HCT116 (cell line): Measurements from ENCODE around the gene ANKRD9. TPM values are rescaled to one million over a fixed set of nuclear protein-coding genes. Genes with fewer than 3 reads are reported as not detected.

ENCODE experiments used
- ATAC-seq: fragments of 200-7000 bp; cut with Tn5 transposase; 2 replicates; pipeline ENCODE4 v1.9.1; 2020; ENCODE audit warnings: mild to moderate bottlenecking, moderate library complexity
- BruUV-seq: library from RNA; stranded (reverse); fragments of 400-500 nt; replicated peaks from 2 replicates; lab custom pipeline; 2021; lab: Mats Ljungman, UMichigan
- CTCF ChIA-PET: fragments of 300-600 bp; sonication (Branson Sonifier 250); formaldehyde crosslinking; loops from one replicate; lab custom pipeline; 2021; ENCODE audit warnings: antibody characterized with exemption; lab: Charles Lee
- POLR2A ChIA-PET: fragments of 300-600, 350-600 bp; sonication (Branson Sonifier 250); formaldehyde crosslinking; loops from one replicate; lab custom pipeline; 2021; ENCODE audit warnings: antibody characterized with exemption; lab: Charles Lee
- RAD21 ChIA-PET, 2 experiments: fragments of 300-600 bp; sonication (Branson Sonifier 250); formaldehyde crosslinking; loops; one replicate each; lab custom pipeline; 2023; ENCODE audit warnings: low total read pairs in 2 of 2; ENCODE audit not compliant: uncharacterized antibody in 2 of 2, unreplicated experiment in 2 of 2, low non-redundant PET in 1 of 2; lab: Charles Lee
- DNase-seq: peaks from one replicate; pipeline ENCODE4 v3.0.0-alpha.2; 2010; ENCODE audit warnings: low read depth, low spot score
- H2AFZ ChIP-seq: fragments of 200-600 bp; shearing (Covaris generic), sonication (generic); 2 replicates; pipeline ENCODE4 v1.6.1; 2017; ENCODE audit warnings: low read depth, mixed run types, mixed read lengths, antibody characterized with exemption, low read length; ENCODE audit not compliant: poor library complexity, severe bottlenecking
- H3K27ac ChIP-seq: 2 replicates; pipeline ENCODE4 v1.5.1; 2012; ENCODE audit warnings: low read depth, low read length
- H3K27me3 ChIP-seq: fragments of 200-600 bp; sonication (generic); 2 replicates; pipeline ENCODE4 v1.6.1; 2016; ENCODE audit warnings: mixed run types, low read length, mixed read lengths; ENCODE audit not compliant: insufficient read depth
- H3K36me3 ChIP-seq, 2 experiments: fragments of 200-500 bp in 1 of 2; fragments of 200-600 bp in 1 of 2; sonication (Bioruptor generic) in 1 of 2; sonication (generic) in 1 of 2; 2 replicates each; pipeline versions ENCODE4 v1.5.1 to v1.6.1; 2014 to 2016; ENCODE audit warnings: low read length in 2 of 2, inconsistent platforms in 1 of 2, mixed read lengths in 1 of 2, mixed run types in 1 of 2; ENCODE audit not compliant: insufficient read depth in 2 of 2, control insufficient read depth in 1 of 2
- H3K4me1 ChIP-seq, 2 experiments: fragments of 200-600 bp in 1 of 2; sonication (generic) in 1 of 2; 2 replicates each; pipeline versions ENCODE4 v1.5.1 to v1.6.1; 2012 to 2017; ENCODE audit warnings: low read length in 2 of 2, inconsistent platforms in 1 of 2, mild to moderate bottlenecking in 1 of 2, mixed read lengths in 1 of 2, mixed run types in 1 of 2, moderate library complexity in 1 of 2; ENCODE audit not compliant: insufficient read depth in 2 of 2, control insufficient read depth in 1 of 2
- H3K4me2 ChIP-seq: fragments of 200-600 bp; sonication (generic); 2 replicates; pipeline ENCODE4 v1.6.1; 2017; ENCODE audit warnings: mixed run types, low read length, mixed read lengths
- H3K4me3 ChIP-seq, 2 experiments: fragments of 200-600 bp in 1 of 2; sonication (generic) in 1 of 2; replicated peaks in 1 of 2; 2 replicates each; pipeline ENCODE4 v1.5.1; 2011 to 2016; ENCODE audit warnings: low read length in 2 of 2, control low read depth in 1 of 2, low read depth in 1 of 2, mild to moderate bottlenecking in 1 of 2, mixed read lengths in 1 of 2, mixed run types in 1 of 2
- H3K79me2 ChIP-seq: fragments of 200-600 bp; sonication (generic); 2 replicates; pipeline ENCODE4 v1.6.1; 2017; ENCODE audit warnings: mild to moderate bottlenecking, mixed run types, low read length, moderate library complexity, mixed read lengths; ENCODE audit not compliant: insufficient read depth
- H3K9ac ChIP-seq: fragments of 200-600 bp; sonication (generic); 2 replicates; pipeline ENCODE4 v1.6.1; 2016; ENCODE audit warnings: low read length, mixed read lengths
- H3K9me2 ChIP-seq: fragments of 200-600 bp; sonication (generic), shearing (Covaris generic); 2 replicates; pipeline ENCODE4 v1.6.1; 2017; ENCODE audit warnings: mixed run types, mild to moderate bottlenecking, moderate library complexity; ENCODE audit not compliant: insufficient read depth
- H3K9me3 ChIP-seq, 2 experiments: fragments of 200-500 bp in 1 of 2; fragments of 200-600 bp in 1 of 2; sonication (Bioruptor generic) in 1 of 2; sonication (generic) in 1 of 2; 2 replicates each; pipeline ENCODE4 v1.6.1; 2014 to 2017; ENCODE audit warnings: low read length in 2 of 2, mixed read lengths in 2 of 2, inconsistent platforms in 1 of 2, low read depth in 1 of 2, mild to moderate bottlenecking in 1 of 2, mixed run types in 1 of 2, moderate library complexity in 1 of 2; ENCODE audit not compliant: control insufficient read depth in 1 of 2, insufficient read depth in 1 of 2
- H4K20me1 ChIP-seq: fragments of 200-600 bp; sonication (generic), shearing (Covaris generic); 2 replicates; pipeline ENCODE4 v1.6.1; 2017; ENCODE audit warnings: mixed run types, mild to moderate bottlenecking, moderate library complexity; ENCODE audit not compliant: insufficient read depth
- JUND ChIP-seq: IDR thresholded peaks from 2 replicates; pipeline ENCODE4 v1.6.1; 2012
- POLR2A ChIP-seq: IDR thresholded peaks from 2 replicates; pipeline ENCODE4 v1.7.0; 2011; ENCODE audit warnings: borderline replicate concordance; ENCODE audit not compliant: insufficient read depth, insufficient read length; ENCODE audit errors: extremely low read depth
- POLR2AphosphoS5 ChIP-seq: IDR thresholded peaks from 2 replicates; pipeline ENCODE4 v1.6.1; 2011; ENCODE audit warnings: mild to moderate bottlenecking, low read depth, low read length, moderate library complexity
- RAD21 ChIP-seq: IDR thresholded peaks from 2 replicates; pipeline ENCODE4 v1.6.1; 2012; ENCODE audit warnings: low read depth, mild to moderate bottlenecking
- SRF ChIP-seq: IDR thresholded peaks from 2 replicates; pipeline ENCODE4 v1.6.1; 2012; ENCODE audit warnings: low read depth
- TCF7L2 ChIP-seq: IDR thresholded peaks from 2 replicates; pipeline ENCODE4 v1.7.0; 2011; ENCODE audit warnings: borderline replicate concordance, inconsistent platforms; ENCODE audit not compliant: insufficient read depth, insufficient read length; ENCODE audit errors: extremely low read depth
- ZFX ChIP-seq: fragments of 450-650 bp; IDR thresholded peaks from 2 replicates; pipeline ENCODE4 v1.6.1; 2017
- intact Hi-C: fragments of 100-400 bp; cut with micrococcal nuclease; formaldehyde crosslinking; loops from 2 replicates; pipeline ENCODE4 v1.10.0; 2022
- total RNA-seq: library from RNA; stranded (reverse); gene quantifications from one replicate; pipeline ENCODE4 v1.2.1, GENCODE V29; 2021; ENCODE audit not compliant: unreplicated experiment
- TF ChIP-seq, protein P1 (sequence below): IDR thresholded peaks from 2 replicates; pipeline ENCODE4 v1.6.1; 2012
- TF ChIP-seq, protein P2 (sequence below), 3 experiments: fragments of 200-600 bp in 1 of 3; sonication (generic) in 1 of 3; IDR thresholded peaks in 2 of 3; conservative IDR thresholded peaks in 1 of 3; 2 replicates each; pipeline ENCODE4 v1.5.1; 2012 to 2017; ENCODE audit warnings: low read depth in 2 of 3, low read length in 2 of 3, antibody characterized with exemption in 1 of 3, borderline replicate concordance in 1 of 3, control low read depth in 1 of 3, mild to moderate bottlenecking in 1 of 3, mixed read lengths in 1 of 3, mixed run types in 1 of 3, moderate library complexity in 1 of 3; ENCODE audit not compliant: insufficient read depth in 1 of 3
- TF ChIP-seq, protein P3 (sequence below): IDR thresholded peaks from 2 replicates; pipeline ENCODE4 v1.6.1; 2012; ENCODE audit warnings: low read depth

ANKRD9 gene
- total RNA-seq, 1 experiment from 2014 or later: 29.0 TPM

DNA sequence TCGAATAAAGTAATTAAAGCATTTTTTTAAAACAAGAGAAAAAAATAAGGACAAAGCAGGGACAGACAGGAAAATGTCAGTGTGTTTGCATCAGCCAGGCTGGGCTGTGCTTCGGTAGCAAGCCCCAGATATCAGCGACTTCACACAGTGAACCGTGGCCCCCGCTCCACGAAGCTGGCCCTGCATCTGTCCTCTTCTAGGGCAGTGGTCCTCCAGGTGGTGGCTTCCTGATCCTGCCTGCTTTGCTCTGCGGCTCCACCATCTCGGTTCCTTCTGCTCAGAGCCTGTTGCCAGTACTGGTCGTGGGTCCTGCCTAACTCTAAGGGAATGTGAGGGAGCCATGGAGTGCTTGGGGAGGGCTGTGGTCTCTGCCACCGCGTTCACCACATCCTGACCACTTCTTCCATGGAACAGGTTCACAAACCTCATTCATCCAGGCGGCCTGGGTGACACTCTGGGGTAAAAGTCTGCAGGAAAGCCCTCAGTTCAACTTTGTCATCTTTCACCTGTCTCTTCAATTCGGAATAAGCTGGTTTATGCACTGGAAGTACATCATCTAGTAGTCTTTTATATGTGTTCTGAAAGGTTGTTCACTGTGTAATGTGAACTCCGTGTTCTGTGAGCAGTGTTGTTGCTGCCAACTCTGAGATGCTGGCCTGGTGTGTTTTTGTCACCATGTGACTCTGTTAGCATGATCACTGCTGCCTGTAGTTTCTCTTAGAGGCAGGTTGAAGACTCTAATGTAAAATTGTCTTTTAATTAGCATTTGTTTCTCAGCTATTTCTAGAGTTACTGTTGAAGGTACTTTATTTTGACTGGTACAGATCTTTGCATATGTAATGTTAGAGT lies 47.9 kb downstream of the ANKRD9 start (continued):
- TF ChIP-seq, protein P1, sequence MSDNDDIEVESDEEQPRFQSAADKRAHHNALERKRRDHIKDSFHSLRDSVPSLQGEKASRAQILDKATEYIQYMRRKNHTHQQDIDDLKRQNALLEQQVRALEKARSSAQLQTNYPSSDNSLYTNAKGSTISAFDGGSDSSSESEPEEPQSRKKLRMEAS: no peak
- TF ChIP-seq, all 23 proteins: peak for 0

DNA sequence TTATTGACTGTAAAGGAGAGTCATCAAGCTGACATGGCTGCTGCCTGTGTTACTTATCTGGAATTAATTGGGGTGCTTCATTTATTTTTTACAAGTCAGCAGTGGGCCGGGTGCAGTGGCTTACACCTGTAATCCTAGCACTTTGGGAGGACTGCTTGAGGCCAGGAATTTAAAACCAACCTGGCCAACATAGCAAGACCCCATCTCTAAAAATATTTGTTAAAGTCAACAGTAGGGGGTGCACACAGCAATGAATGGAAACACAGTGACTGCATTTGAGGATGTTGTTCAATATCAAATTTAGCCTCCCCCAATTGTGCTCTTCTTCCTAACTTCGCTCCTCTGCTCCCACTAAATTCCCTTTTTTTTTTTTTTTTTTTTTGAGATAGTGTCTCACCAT lies 52.1 kb downstream of the ANKRD9 start:
- no peak for ATAC-seq
- H3K4me2 ChIP-seq: no peak overlapping the region
- ChIA-PET RAD21 (no interaction called here), CTCF (no interaction called here)
- BruUV-seq: no TSS peak
- intact Hi-C loops: no loop called here
- H3K9me2 ChIP-seq: no peaks in the 10 kb centered on the region
- no peak overlapping the region for H3K4me3 ChIP-seq
- no peak overlapping the region for H3K27ac ChIP-seq
- no peaks in the 10 kb centered on the region for H3K4me1 ChIP-seq
- no peak for DNase-seq
- no peaks in the 10 kb centered on the region for H3K79me2 ChIP-seq
- no peaks in the 10 kb centered on the region for H3K9me3 ChIP-seq
- no peaks in the 10 kb centered on the region for H3K36me3 ChIP-seq
- H4K20me1 ChIP-seq: no peaks in the 10 kb centered on the region
- 0 out of 2 replicates have a peak, but pooled peaks have one; percentile 17 for TF ChIP-seq RAD21
- TF ChIP-seq POLR2AphosphoS5: no peak
- TF ChIP-seq, all 23 proteins: peak for 1
- POLR2A ChIA-PET: no interaction called here
- H3K9ac ChIP-seq: no peak overlapping the region
- H2AFZ ChIP-seq: no peak overlapping the region
- H3K27me3 ChIP-seq: no peaks in the 10 kb centered on the region

GRCh38 chr14:102454711-102455110 lies 54.9 kb downstream of the ANKRD9 start:
- no peak for DNase-seq
- no peaks in the 10 kb centered on the region for H3K4me1 ChIP-seq
- no peak for ATAC-seq
- RAD21 ChIA-PET: no interaction called here
- no peak overlapping the region for H3K9ac ChIP-seq
- no peaks in the 10 kb centered on the region for H3K9me2 ChIP-seq
- CTCF ChIA-PET: no interaction called here
- no peaks in the 10 kb centered on the region for H3K27me3 ChIP-seq
- POLR2A ChIA-PET: no interaction called here
- H3K4me3 ChIP-seq: no peak overlapping the region
- H4K20me1 ChIP-seq: no peaks in the 10 kb centered on the region
- no peak overlapping the region for H2AFZ ChIP-seq
- H3K4me2 ChIP-seq: no peak overlapping the region
- intact Hi-C loops: no loop called here
- BruUV-seq: no TSS peak
- no peaks in the 10 kb centered on the region for H3K79me2 ChIP-seq
- H3K27ac ChIP-seq: no peak overlapping the region
- no peaks in the 10 kb centered on the region for H3K9me3 ChIP-seq
- H3K36me3 ChIP-seq: peaks cover 0 to 3% of the 10 kb centered on the region in 2 experiments; a peak in 1 of 4 replicates
- TF ChIP-seq, protein P2, sequence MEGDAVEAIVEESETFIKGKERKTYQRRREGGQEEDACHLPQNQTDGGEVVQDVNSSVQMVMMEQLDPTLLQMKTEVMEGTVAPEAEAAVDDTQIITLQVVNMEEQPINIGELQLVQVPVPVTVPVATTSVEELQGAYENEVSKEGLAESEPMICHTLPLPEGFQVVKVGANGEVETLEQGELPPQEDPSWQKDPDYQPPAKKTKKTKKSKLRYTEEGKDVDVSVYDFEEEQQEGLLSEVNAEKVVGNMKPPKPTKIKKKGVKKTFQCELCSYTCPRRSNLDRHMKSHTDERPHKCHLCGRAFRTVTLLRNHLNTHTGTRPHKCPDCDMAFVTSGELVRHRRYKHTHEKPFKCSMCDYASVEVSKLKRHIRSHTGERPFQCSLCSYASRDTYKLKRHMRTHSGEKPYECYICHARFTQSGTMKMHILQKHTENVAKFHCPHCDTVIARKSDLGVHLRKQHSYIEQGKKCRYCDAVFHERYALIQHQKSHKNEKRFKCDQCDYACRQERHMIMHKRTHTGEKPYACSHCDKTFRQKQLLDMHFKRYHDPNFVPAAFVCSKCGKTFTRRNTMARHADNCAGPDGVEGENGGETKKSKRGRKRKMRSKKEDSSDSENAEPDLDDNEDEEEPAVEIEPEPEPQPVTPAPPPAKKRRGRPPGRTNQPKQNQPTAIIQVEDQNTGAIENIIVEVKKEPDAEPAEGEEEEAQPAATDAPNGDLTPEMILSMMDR (IDR thresholded peaks at IDR 0.05 in 2 of 3, conservative IDR thresholded peaks at IDR 0.05 in 1 of 3; ENCODE audit: borderline replicate concordance in 1 of 3, insufficient read depth in 1 of 3, low read depth in 2 of 3, low read length in 2 of 3): no peak
- TF ChIP-seq TCF7L2 (no peak), POLR2A (no peak), JUND (no peak), ZFX (no peak), SRF (no peak)
- TF ChIP-seq, protein P3, sequence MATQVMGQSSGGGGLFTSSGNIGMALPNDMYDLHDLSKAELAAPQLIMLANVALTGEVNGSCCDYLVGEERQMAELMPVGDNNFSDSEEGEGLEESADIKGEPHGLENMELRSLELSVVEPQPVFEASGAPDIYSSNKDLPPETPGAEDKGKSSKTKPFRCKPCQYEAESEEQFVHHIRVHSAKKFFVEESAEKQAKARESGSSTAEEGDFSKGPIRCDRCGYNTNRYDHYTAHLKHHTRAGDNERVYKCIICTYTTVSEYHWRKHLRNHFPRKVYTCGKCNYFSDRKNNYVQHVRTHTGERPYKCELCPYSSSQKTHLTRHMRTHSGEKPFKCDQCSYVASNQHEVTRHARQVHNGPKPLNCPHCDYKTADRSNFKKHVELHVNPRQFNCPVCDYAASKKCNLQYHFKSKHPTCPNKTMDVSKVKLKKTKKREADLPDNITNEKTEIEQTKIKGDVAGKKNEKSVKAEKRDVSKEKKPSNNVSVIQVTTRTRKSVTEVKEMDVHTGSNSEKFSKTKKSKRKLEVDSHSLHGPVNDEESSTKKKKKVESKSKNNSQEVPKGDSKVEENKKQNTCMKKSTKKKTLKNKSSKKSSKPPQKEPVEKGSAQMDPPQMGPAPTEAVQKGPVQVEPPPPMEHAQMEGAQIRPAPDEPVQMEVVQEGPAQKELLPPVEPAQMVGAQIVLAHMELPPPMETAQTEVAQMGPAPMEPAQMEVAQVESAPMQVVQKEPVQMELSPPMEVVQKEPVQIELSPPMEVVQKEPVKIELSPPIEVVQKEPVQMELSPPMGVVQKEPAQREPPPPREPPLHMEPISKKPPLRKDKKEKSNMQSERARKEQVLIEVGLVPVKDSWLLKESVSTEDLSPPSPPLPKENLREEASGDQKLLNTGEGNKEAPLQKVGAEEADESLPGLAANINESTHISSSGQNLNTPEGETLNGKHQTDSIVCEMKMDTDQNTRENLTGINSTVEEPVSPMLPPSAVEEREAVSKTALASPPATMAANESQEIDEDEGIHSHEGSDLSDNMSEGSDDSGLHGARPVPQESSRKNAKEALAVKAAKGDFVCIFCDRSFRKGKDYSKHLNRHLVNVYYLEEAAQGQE: no peak
